Endodermal cell (in vitro differentiated cells): ENCODE data around the gene HMGB2. TPM values are rescaled to one million over a fixed set of nuclear protein-coding genes. Genes with fewer than 3 reads are reported as not detected.

Experiments used
- DNase-seq: peaks from one replicate; pipeline ENCODE4 v3.0.0-alpha.2; 2017
- H3K27ac ChIP-seq: 2 replicates; pipeline ENCODE4 v1.5.1; 2013; ENCODE audit warnings: mild to moderate bottlenecking, low read depth, low read length, moderate library complexity
- H3K27me3 ChIP-seq: 2 replicates; pipeline ENCODE4 v1.6.1; 2013; ENCODE audit warnings: mild to moderate bottlenecking, low read length, moderate library complexity; ENCODE audit not compliant: insufficient read depth, control insufficient read depth, poor library complexity, severe bottlenecking
- H3K36me3 ChIP-seq: 2 replicates; pipeline ENCODE4 v1.7.0; 2013; ENCODE audit warnings: mild to moderate bottlenecking, low read length, moderate library complexity; ENCODE audit not compliant: control insufficient read depth, insufficient read depth
- H3K4me1 ChIP-seq: one replicate; pipeline ENCODE4 v1.7.0; 2013; ENCODE audit warnings: low read length; ENCODE audit not compliant: control insufficient read depth, insufficient read depth
- H3K4me3 ChIP-seq: 2 replicates; pipeline ENCODE4 v1.5.1; 2013; ENCODE audit warnings: mild to moderate bottlenecking, low read length, moderate library complexity
- H3K9ac ChIP-seq: 2 replicates; pipeline ENCODE4 v1.6.1; 2013; ENCODE audit warnings: mild to moderate bottlenecking, low read length, moderate library complexity; ENCODE audit not compliant: poor library complexity, severe bottlenecking; ENCODE audit errors: extremely low read depth
- H3K9me3 ChIP-seq: 2 replicates; pipeline ENCODE4 v1.6.1; 2013; ENCODE audit warnings: mild to moderate bottlenecking, low read length, moderate library complexity; ENCODE audit not compliant: control insufficient read depth
- H3K27ac Mint-ChIP-seq: 2 replicates; pipeline ENCODE4 v1.8.0; 2020; ENCODE audit warnings: mixed read lengths
- H3K27me3 Mint-ChIP-seq: 2 replicates; pipeline ENCODE4 v1.8.0; 2021; ENCODE audit warnings: mild to moderate bottlenecking, mixed read lengths; ENCODE audit not compliant: insufficient read depth
- H3K36me3 Mint-ChIP-seq: 2 replicates; pipeline ENCODE4 v1.8.0; 2020; ENCODE audit warnings: low read depth, mixed read lengths
- H3K4me1 Mint-ChIP-seq: 2 replicates; pipeline ENCODE4 v1.8.0; 2020; ENCODE audit warnings: mixed read lengths
- H3K4me3 Mint-ChIP-seq: 2 replicates; pipeline ENCODE4 v1.8.0; 2020; ENCODE audit warnings: mild to moderate bottlenecking, moderate library complexity, mixed read lengths
- H3K9me3 Mint-ChIP-seq: 2 replicates; pipeline ENCODE4 v1.8.0; 2020; ENCODE audit warnings: mild to moderate bottlenecking, mixed read lengths
- CTCF ChIP-seq: fragments of 200-600 bp; sonication (generic); conservative IDR thresholded peaks from 2 replicates; pipeline ENCODE4 v1.5.0; 2021; ENCODE audit warnings: antibody characterized with exemption, mild to moderate bottlenecking
- WGBS, 2 experiments: methylation state at CpG; one replicate each; pipeline versions ENCODE4 v1.1.5 to v1.1.7; 2013; ENCODE audit warnings: missing lambda C conversion rate in 2 of 2, mixed read lengths in 1 of 2; ENCODE audit not compliant: insufficient coverage in 1 of 2, insufficient read length in 1 of 2; 5-methylcytosine and 5-hydroxymethylcytosine counted together
- total RNA-seq, 2 donors: library from RNA; stranded (reverse); fragmentation: NEBNext Ultra II Directional in 1 of 2; extraction: Animal tissue kit (Norgen Biotek cat#: 25700) in 1 of 2; gene quantifications; 2 replicates in 1 of 2; 3 replicates in 1 of 2; pipeline ENCODE4 v1.2.1, GENCODE V29; 2021

Gene HMGB2
- total RNA-seq, 2 donors from 2014 or later = 236 to 425 TPM

GRCh38 chr4:173282256-173282562 lies 51.9 kb downstream of the HMGB2 start:
- no peak overlapping the region for H3K9ac ChIP-seq
- H3K4me1 Mint-ChIP-seq = peaks cover 3% of the 10 kb centered on the region
- no peak for DNase-seq
- no peaks in the 10 kb centered on the region for H3K27me3 Mint-ChIP-seq
- TF ChIP-seq CTCF = no peak
- no peak overlapping the region for H3K4me3 ChIP-seq
- H3K27ac Mint-ChIP-seq = no peak overlapping the region
- WGBS, 2 experiments = 95 to 96% methylated on average over 3 to 4 of the region's 4 CpGs
- no peak overlapping the region for H3K27ac ChIP-seq
- H3K36me3 ChIP-seq = no peaks in the 10 kb centered on the region
- no peaks in the 10 kb centered on the region for H3K4me1 ChIP-seq
- no peak overlapping the region for H3K4me3 Mint-ChIP-seq
- peaks cover 34% of the 10 kb centered on the region for H3K9me3 Mint-ChIP-seq
- H3K36me3 Mint-ChIP-seq = peaks cover 26% of the 10 kb centered on the region
- H3K27me3 ChIP-seq = no peaks in the 10 kb centered on the region
- peaks cover 39% of the 10 kb centered on the region for H3K9me3 ChIP-seq

GRCh38 chr4:173281406-173282255 lies 52.5 kb downstream of the HMGB2 start:
- Histone ChIP-seq H3K36me3 (no peaks in the 10 kb centered on the region), H3K27ac (no peak overlapping the region), H3K9me3 (peaks cover 33% of the 10 kb centered on the region), H3K4me1 (no peaks in the 10 kb centered on the region), H3K9ac (no peak overlapping the region), H3K27me3 (no peaks in the 10 kb centered on the region), H3K4me3 (no peak overlapping the region)
- no peaks in the 10 kb centered on the region for H3K27me3 Mint-ChIP-seq
- no peak for TF ChIP-seq CTCF
- no peak overlapping the region for H3K4me3 Mint-ChIP-seq
- H3K4me1 Mint-ChIP-seq = peaks cover 3% of the 10 kb centered on the region
- H3K27ac Mint-ChIP-seq = no peak overlapping the region
- peaks cover 28% of the 10 kb centered on the region for H3K9me3 Mint-ChIP-seq
- peaks cover 20% of the 10 kb centered on the region for H3K36me3 Mint-ChIP-seq
- DNase-seq = no peak
- WGBS, 2 experiments = 95 to 96% methylated on average over 12 to 14 of the region's 14 CpGs

Other genes starting within 250 kb of the HMGB2 start
- gene GALNT7, start 165.5 kb downstream of the HMGB2 start, total RNA-seq = 10 to 100 TPM; 66.1 to 72.1 TPM
- gene SAP30, start 36.6 kb upstream of the HMGB2 start, total RNA-seq = 10 to 100 TPM in 1 of 2 donors, 1 to 10 TPM in 1; 8.7 to 10.8 TPM
- not detected for gene SCRG1, start 64.8 kb upstream of the HMGB2 start, total RNA-seq
- not detected for gene HAND2, start 195.9 kb upstream of the HMGB2 start, total RNA-seq